Astrocyte of the cerebellum (primary cell): ENCODE data around the gene PTCH1.

Experiments used
- DNase-seq: peaks from one replicate; pipeline ENCODE4 v3.0.0-alpha.2; 2011; ENCODE audit warnings: low read depth
- H3K4me3 ChIP-seq: 2 replicates; pipeline ENCODE4 v1.5.1; 2011; ENCODE audit warnings: mild to moderate bottlenecking, low read depth, low read length, moderate library complexity
- CTCF ChIP-seq: IDR thresholded peaks from 2 replicates; pipeline ENCODE4 v1.5.1; 2012; ENCODE audit warnings: low read length, low read depth, moderate library complexity, mild to moderate bottlenecking; ENCODE audit errors: missing control alignments
- in situ Hi-C: cut with HindIII; loops from 2 replicates; pipeline ENCODE4 v1.10.0; 2017; ENCODE audit warnings: low sequenced_read_pairs

PTCH1 gene

GRCh38 chr9:95420518-95420917, 96.3 kb downstream of the PTCH1 start:
- no peak overlapping the region for H3K4me3 ChIP-seq
- no peak for DNase-seq
- TF ChIP-seq CTCF = no peak
- in situ Hi-C loops = no loop called here

- in situ Hi-C loops = no loop called here
- no peak for TF ChIP-seq CTCF
- DNase-seq = no peak
- H3K4me3 ChIP-seq = no peak overlapping the region
Observed at GRCh38 chr9:95419444-95419843, 97.3 kb downstream of the PTCH1 start.

GRCh38 chr9:95415158-95415557, 101.6 kb downstream of the PTCH1 start:
- no peak for DNase-seq
- no peak for TF ChIP-seq CTCF
- in situ Hi-C loops = no loop called here
- no peak overlapping the region for H3K4me3 ChIP-seq

GRCh38 chr9:95413793-95414192, 103.0 kb downstream of the PTCH1 start:
- DNase-seq = no peak
- in situ Hi-C loops = no loop called here
- no peak overlapping the region for H3K4me3 ChIP-seq
- TF ChIP-seq CTCF = no peak

- H3K4me3 ChIP-seq = no peak overlapping the region
- DNase-seq = no peak
- no peak for TF ChIP-seq CTCF
- in situ Hi-C loops = no loop called here
Observed at GRCh38 chr9:95411054-95411892, 105.5 kb downstream of the PTCH1 start.

- DNase-seq = peak; percentile 72
- no peak for TF ChIP-seq CTCF
- in situ Hi-C loops = no loop called here
- H3K4me3 ChIP-seq = no peak overlapping the region
Observed at GRCh38 chr9:95409650-95410426, 106.9 kb downstream of the PTCH1 start.
